Neural cell (in vitro differentiated cells): ENCODE results near the gene TRIM24. TPM values are rescaled to one million over a fixed set of nuclear protein-coding genes. Genes with fewer than 3 reads are reported as not detected.

Source experiments
- H2AFZ ChIP-seq: fragments of 200-600, 300-800 bp; sonication (generic), shearing (Covaris generic); 2 replicates; pipeline ENCODE4 v1.6.0; 2014; ENCODE audit warnings: low read depth, mild to moderate bottlenecking, antibody characterized with exemption, low read length, moderate library complexity
- H3F3A ChIP-seq: fragments of 200-600 bp; shearing (Covaris generic); 2 replicates; pipeline ENCODE4 v1.6.1; 2016; ENCODE audit warnings: mild to moderate bottlenecking, moderate library complexity, mixed read lengths, antibody characterized with exemption, low read length; ENCODE audit not compliant: insufficient read depth, poor library complexity, severe bottlenecking
- H3K27ac ChIP-seq: fragments of 200-600, 300-800 bp; sonication (generic), shearing (Covaris generic); 2 replicates; pipeline ENCODE4 v1.5.1; 2014; ENCODE audit warnings: mild to moderate bottlenecking, low read length, moderate library complexity
- H3K27me3 ChIP-seq: fragments of 300-800, 200-600 bp; sonication (generic), shearing (Covaris generic); 2 replicates; pipeline ENCODE4 v1.6.0; 2014; ENCODE audit warnings: mild to moderate bottlenecking, low read depth, low read length, moderate library complexity; ENCODE audit not compliant: insufficient read depth
- H3K36me3 ChIP-seq: fragments of 300-800, 200-600 bp; sonication (generic), shearing (Covaris generic); 2 replicates; pipeline ENCODE4 v1.5.1; 2014; ENCODE audit warnings: mild to moderate bottlenecking, antibody characterized with exemption, low read length, moderate library complexity; ENCODE audit not compliant: insufficient read depth
- H3K4me2 ChIP-seq: fragments of 300-800, 200-600 bp; sonication (generic), shearing (Covaris generic); 2 replicates; pipeline ENCODE4 v1.6.0; 2014; ENCODE audit warnings: mild to moderate bottlenecking, low read length
- H3K4me3 ChIP-seq: fragments of 300-800, 200-600 bp; sonication (generic), shearing (Covaris generic); 2 replicates; pipeline ENCODE4 v1.5.1; 2014; ENCODE audit warnings: mild to moderate bottlenecking, low read length, moderate library complexity
- H3K79me2 ChIP-seq: fragments of 200-600 bp; shearing (Covaris generic); replicated peaks from 2 replicates; pipeline ENCODE4 v1.6.0; 2014; ENCODE audit warnings: mild to moderate bottlenecking, low read length, moderate library complexity; ENCODE audit not compliant: insufficient read depth
- H3K9ac ChIP-seq: fragments of 300-800, 200-600 bp; sonication (generic), shearing (Covaris generic); 2 replicates; pipeline ENCODE4 v1.6.1; 2016; ENCODE audit warnings: mild to moderate bottlenecking, low read length, mixed read lengths
- H3K9me2 ChIP-seq: fragments of 200-600 bp; shearing (Covaris generic); 2 replicates; pipeline ENCODE4 v1.6.1; 2016; ENCODE audit warnings: mild to moderate bottlenecking, low read length, mixed read lengths; ENCODE audit not compliant: insufficient read depth
- H3K9me3 ChIP-seq: fragments of 200-600, 300-800 bp; sonication (generic), shearing (Covaris generic); 2 replicates; pipeline ENCODE4 v1.6.1; 2016; ENCODE audit warnings: mild to moderate bottlenecking, mixed run types, low read length, moderate library complexity, mixed read lengths
- H4K20me1 ChIP-seq: fragments of 200-600 bp; shearing (Covaris generic); 2 replicates; pipeline ENCODE4 v1.6.1; 2016; ENCODE audit warnings: mild to moderate bottlenecking, mixed run types; ENCODE audit not compliant: insufficient read depth
- CTCF ChIP-seq: fragments of 450-650 bp; IDR thresholded peaks from 2 replicates; pipeline ENCODE4 v1.5.1; 2014; ENCODE audit warnings: antibody characterized with exemption, mild to moderate bottlenecking, moderate library complexity; ENCODE audit not compliant: poor library complexity, severe bottlenecking
- EP300 ChIP-seq: fragments of 450-650 bp; conservative IDR thresholded peaks from 2 replicates; pipeline ENCODE4 v1.6.1; 2014; ENCODE audit warnings: antibody characterized with exemption, mild to moderate bottlenecking, moderate library complexity; ENCODE audit not compliant: poor library complexity, severe bottlenecking
- EZH2 ChIP-seq: fragments of 200-600, 300-800 bp; shearing (Covaris generic), sonication (generic); IDR thresholded peaks from 2 replicates; pipeline ENCODE4 v1.6.1; 2014; ENCODE audit warnings: antibody characterized with exemption, low read length, borderline replicate concordance, mild to moderate bottlenecking; ENCODE audit not compliant: insufficient read depth, poor library complexity, severe bottlenecking
- MXI1 ChIP-seq: fragments of 450-650 bp; conservative IDR thresholded peaks from 2 replicates; pipeline ENCODE4 v1.6.1; 2014; ENCODE audit warnings: antibody characterized with exemption, mild to moderate bottlenecking; ENCODE audit not compliant: poor library complexity, severe bottlenecking
- POLR2AphosphoS5 ChIP-seq: IDR thresholded peaks from 2 replicates; pipeline ENCODE4 v1.6.1; 2012
- RAD21 ChIP-seq: fragments of 450-650 bp; conservative IDR thresholded peaks from 2 replicates; pipeline ENCODE4 v1.6.1; 2014; ENCODE audit warnings: antibody characterized with exemption, mild to moderate bottlenecking, moderate library complexity
- REST ChIP-seq: IDR thresholded peaks from 2 replicates; pipeline ENCODE4 v1.6.1; 2012; ENCODE audit warnings: borderline replicate concordance
- SMC3 ChIP-seq: fragments of 450-650 bp; conservative IDR thresholded peaks from 2 replicates; pipeline ENCODE4 v1.6.1; 2014; ENCODE audit warnings: antibody characterized with exemption, mild to moderate bottlenecking, moderate library complexity; ENCODE audit not compliant: poor library complexity
- TAF1 ChIP-seq: IDR thresholded peaks from 2 replicates; pipeline ENCODE4 v1.6.1; 2012; ENCODE audit warnings: low read depth
- polyA plus RNA-seq: library from polyadenylated mRNA; depleted of rRNA; stranded (reverse); fragments of >200 nt; gene quantifications from 2 replicates; pipeline ENCODE4 v1.2.3, GENCODE V29; 2014

The TRIM24 gene
- polyA plus RNA-seq, 1 donor from 2014 or later, result 47.1 TPM

- no peak overlapping the region for H3K4me2 ChIP-seq
- H3K4me3 ChIP-seq, result no peak overlapping the region
- no peak overlapping the region for H3K9ac ChIP-seq
- no peaks in the 10 kb centered on the region for H3F3A ChIP-seq
- no peaks in the 10 kb centered on the region for H3K27me3 ChIP-seq
- no peaks in the 10 kb centered on the region for H4K20me1 ChIP-seq
- H3K79me2 ChIP-seq, result no peaks in the 10 kb centered on the region
- no peaks in the 10 kb centered on the region for H3K9me2 ChIP-seq
- H2AFZ ChIP-seq, result no peak overlapping the region
- no peaks in the 10 kb centered on the region for H3K36me3 ChIP-seq
- H3K9me3 ChIP-seq, result no peaks in the 10 kb centered on the region
- TF ChIP-seq MXI1 (no peak), EZH2 (no peak), RAD21 (no peak), POLR2AphosphoS5 (no peak), REST (no peak), EP300 (no peak), TAF1 (no peak), SMC3 (no peak), CTCF (no peak)
- no peak overlapping the region for H3K27ac ChIP-seq
Measured at GRCh38 chr7:138449580-138449979, 10.5 kb upstream of the TRIM24 start.

GRCh38 chr7:138455609-138456008, 4.5 kb upstream of the TRIM24 start:
- H2AFZ ChIP-seq, result no peak overlapping the region
- H3K27me3 ChIP-seq, result no peaks in the 10 kb centered on the region
- no peak for TF ChIP-seq EP300
- no peak for TF ChIP-seq EZH2
- no peak for TF ChIP-seq CTCF
- TF ChIP-seq POLR2AphosphoS5, result no peak
- no peak for TF ChIP-seq SMC3
- TF ChIP-seq MXI1, result no peak
- no peaks in the 10 kb centered on the region for H3K79me2 ChIP-seq
- no peaks in the 10 kb centered on the region for H3K9me2 ChIP-seq
- no peaks in the 10 kb centered on the region for H3K9me3 ChIP-seq
- no peak overlapping the region for H3K9ac ChIP-seq
- no peak overlapping the region for H3K4me2 ChIP-seq
- no peaks in the 10 kb centered on the region for H4K20me1 ChIP-seq
- H3F3A ChIP-seq, result no peaks in the 10 kb centered on the region
- no peak overlapping the region for H3K4me3 ChIP-seq
- no peak overlapping the region for H3K27ac ChIP-seq
- no peaks in the 10 kb centered on the region for H3K36me3 ChIP-seq
